GM12801 (cell line): ENCODE results near the gene GRK6.

Source experiments
- CTCF ChIP-seq: IDR thresholded peaks from one replicate; pipeline ENCODE4 v1.5.1; 2011; ENCODE audit warnings: control low read depth; ENCODE audit not compliant: insufficient read length; ENCODE audit errors: extremely low read depth

Gene GRK6

GRCh38 chr5:177476531-177477233 is 50.2 kb downstream of the GRK6 start:
- TF ChIP-seq CTCF = no peak

- no peak for TF ChIP-seq CTCF
Measured at GRCh38 chr5:177477701-177478477, 51.4 kb downstream of the GRK6 start.

GRCh38 chr5:177478711-177479646 is 52.5 kb downstream of the GRK6 start:
- TF ChIP-seq CTCF = no peak

GRCh38 chr5:177479774-177480173 is 53.3 kb downstream of the GRK6 start:
- no peak for TF ChIP-seq CTCF

- TF ChIP-seq CTCF = no peak
Measured at GRCh38 chr5:177482359-177482795, 55.9 kb downstream of the GRK6 start.

- TF ChIP-seq CTCF = no peak
Measured at GRCh38 chr5:177483042-177483441, 56.6 kb downstream of the GRK6 start.
